IMR-90 (cell line): ENCODE results near the gene ZNF559. TPM values are rescaled to one million over a fixed set of nuclear protein-coding genes. Genes with fewer than 3 reads are reported as not detected.

Source experiments
- ATAC-seq: fragments of 200-7000 bp; cut with Tn5 transposase; 2 replicates; pipeline ENCODE4 v1.9.1; 2020; ENCODE audit warnings: low read depth, mild to moderate bottlenecking, moderate library complexity
- BruUV-seq: library from RNA; stranded (reverse); fragments of 400-500 nt; replicated peaks from 2 replicates; lab custom pipeline; 2021; lab: Mats Ljungman, UMichigan
- CTCF ChIA-PET: fragments of 300-600 bp; formaldehyde crosslinking; extraction: SDS; loops from one replicate; lab custom pipeline; 2021; ENCODE audit warnings: antibody characterized with exemption; lab: Yijun Ruan, JAX
- POLR2A ChIA-PET: fragments of 300-600 bp; sonication (Branson Sonifier 250); formaldehyde crosslinking; loops from one replicate; lab custom pipeline; 2022; ENCODE audit warnings: antibody characterized with exemption; ENCODE audit not compliant: unreplicated experiment; lab: Charles Lee
- DNase-seq: peaks from one replicate; pipeline ENCODE4 v3.0.0; 2013
- H2AFZ ChIP-seq: replicated peaks from 2 replicates; pipeline ENCODE3; 2013; ENCODE audit warnings: low read length, mild to moderate bottlenecking; ENCODE audit not compliant: poor library complexity
- H2AK5ac ChIP-seq: 2 replicates; pipeline ENCODE4 v1.6.1; 2013; ENCODE audit warnings: low read depth, low read length, inconsistent platforms
- H2AK9ac ChIP-seq: replicated peaks from 2 replicates; pipeline ENCODE3; 2013; ENCODE audit warnings: mild to moderate bottlenecking, low read depth, low read length, moderate library complexity; ENCODE audit not compliant: poor library complexity
- H2BK120ac ChIP-seq: 2 replicates; pipeline ENCODE4 v1.6.1; 2013; ENCODE audit warnings: low read depth, low read length, inconsistent platforms
- H2BK15ac ChIP-seq: 3 replicates; pipeline ENCODE4 v1.6.1; 2013; ENCODE audit warnings: low read depth, low read length, inconsistent platforms
- H2BK20ac ChIP-seq: 2 replicates; pipeline ENCODE4 v1.6.1; 2013; ENCODE audit warnings: low read depth, mild to moderate bottlenecking, inconsistent platforms, low read length, moderate library complexity
- H2BK5ac ChIP-seq: 2 replicates; pipeline ENCODE4 v1.6.1; 2013; ENCODE audit warnings: mild to moderate bottlenecking, low read depth, low read length, inconsistent platforms; ENCODE audit not compliant: poor library complexity, severe bottlenecking
- H3K14ac ChIP-seq: replicated peaks from 2 replicates; pipeline ENCODE4 v1.6.1; 2013; ENCODE audit warnings: low read depth, low read length, inconsistent platforms
- H3K18ac ChIP-seq: 2 replicates; pipeline ENCODE4 v1.6.1; 2013; ENCODE audit warnings: low read depth, low read length, control low read depth
- H3K23ac ChIP-seq: 2 replicates; pipeline ENCODE4 v1.6.1; 2013; ENCODE audit warnings: low read depth, low read length, inconsistent platforms
- H3K27ac ChIP-seq: 2 replicates; pipeline ENCODE4 v1.5.1; 2013; ENCODE audit warnings: mild to moderate bottlenecking, control low read depth, low read length; ENCODE audit not compliant: insufficient read depth
- H3K27me3 ChIP-seq: 2 replicates; pipeline ENCODE4 v1.6.1; 2013; ENCODE audit warnings: low read length; ENCODE audit not compliant: control insufficient read depth, insufficient read depth
- H3K36me3 ChIP-seq: 2 replicates; pipeline ENCODE4 v1.6.1; 2013; ENCODE audit warnings: low read length, mixed read lengths; ENCODE audit not compliant: control insufficient read depth, insufficient read depth
- H3K4ac ChIP-seq: 2 replicates; pipeline ENCODE4 v1.6.1; 2013; ENCODE audit warnings: low read depth, low read length, inconsistent platforms
- H3K4me1 ChIP-seq: 2 replicates; pipeline ENCODE4 v1.6.1; 2013; ENCODE audit warnings: low read length, mixed read lengths; ENCODE audit not compliant: control insufficient read depth, insufficient read depth
- H3K4me2 ChIP-seq: 2 replicates; pipeline ENCODE4 v1.6.1; 2013; ENCODE audit warnings: low read depth, mild to moderate bottlenecking, control low read depth, low read length, moderate library complexity
- H3K4me3 ChIP-seq: 2 replicates; pipeline ENCODE4 v1.5.1; 2013; ENCODE audit warnings: low read depth, mild to moderate bottlenecking, control low read depth, low read length, moderate library complexity; ENCODE audit not compliant: insufficient read depth
- H3K56ac ChIP-seq: 2 replicates; pipeline ENCODE4 v1.6.1; 2013; ENCODE audit warnings: low read length, inconsistent platforms; ENCODE audit not compliant: insufficient read depth; ENCODE audit errors: extremely low read depth
- H3K79me1 ChIP-seq, 2 experiments: 2 replicates each; pipeline ENCODE4 v1.6.1; 2013; ENCODE audit warnings: low read length in 2 of 2, inconsistent platforms in 1 of 2, low read depth in 1 of 2
- H3K9ac ChIP-seq: 2 replicates; pipeline ENCODE4 v1.6.1; 2013; ENCODE audit warnings: low read depth, low read length, control low read depth
- H3K9me1 ChIP-seq: 2 replicates; pipeline ENCODE4 v1.6.1; 2013; ENCODE audit warnings: low read length, inconsistent platforms; ENCODE audit not compliant: insufficient read depth
- H3K9me3 ChIP-seq: 2 replicates; pipeline ENCODE4 v1.6.1; 2013; ENCODE audit warnings: low read length; ENCODE audit not compliant: control insufficient read depth, insufficient read depth
- H4K20me1 ChIP-seq: 2 replicates; pipeline ENCODE4 v1.6.1; 2013; ENCODE audit warnings: low read length, inconsistent platforms; ENCODE audit not compliant: insufficient read depth
- H4K5ac ChIP-seq: 2 replicates; pipeline ENCODE4 v1.6.1; 2013; ENCODE audit warnings: mild to moderate bottlenecking, low read depth, low read length, control low read depth
- H4K8ac ChIP-seq, 2 experiments: 2 replicates each; pipeline ENCODE4 v1.6.1; 2013; ENCODE audit warnings: low read depth in 2 of 2, low read length in 2 of 2, control low read depth in 1 of 2, inconsistent platforms in 1 of 2
- H4K91ac ChIP-seq: 2 replicates; pipeline ENCODE4 v1.6.1; 2013; ENCODE audit warnings: low read depth, low read length, inconsistent platforms; ENCODE audit not compliant: insufficient read depth
- CEBPB ChIP-seq: IDR thresholded peaks from 2 replicates; pipeline ENCODE4 v1.6.1; 2012; ENCODE audit warnings: low read depth, low read length, improper control_type of control experiment
- MAFK ChIP-seq: IDR thresholded peaks from 2 replicates; pipeline ENCODE4 v1.6.1; 2012; ENCODE audit warnings: low read depth, low read length, improper control_type of control experiment
- MAZ ChIP-seq: IDR thresholded peaks from 2 replicates; pipeline ENCODE4 v1.6.1; 2012; ENCODE audit warnings: low read depth, mild to moderate bottlenecking, low read length, improper control_type of control experiment, moderate library complexity, borderline replicate concordance
- MXI1 ChIP-seq: IDR thresholded peaks from 2 replicates; pipeline ENCODE4 v1.6.1; 2012; ENCODE audit warnings: low read depth, mild to moderate bottlenecking, low read length, moderate library complexity, borderline replicate concordance
- POLR2A ChIP-seq: IDR thresholded peaks from 2 replicates; pipeline ENCODE4 v1.6.1; 2012; ENCODE audit warnings: mild to moderate bottlenecking, low read depth, low read length
- RFX5 ChIP-seq: IDR thresholded peaks from 2 replicates; pipeline ENCODE4 v1.8.0; 2012; ENCODE audit warnings: low read depth, mild to moderate bottlenecking, low read length, moderate library complexity
- WGBS, 2 experiments: methylation state at CpG; one replicate each; pipeline versions ENCODE4 v1.1.5 to v1.1.7; 2013; ENCODE audit warnings: missing lambda C conversion rate in 2 of 2; ENCODE audit not compliant: insufficient read length in 1 of 2; ENCODE audit errors: extremely low coverage in 2 of 2; 5-methylcytosine and 5-hydroxymethylcytosine counted together
- dilution Hi-C: fragments of 300-500 bp; cut with HindIII; formaldehyde crosslinking; loops from one replicate; pipeline ENCODE4 v1.14.3; 2018; ENCODE audit warnings: low sequenced_read_pairs; ENCODE audit not compliant: unreplicated experiment
- in situ Hi-C: fragments of 300-500 bp; cut with MboI; formaldehyde crosslinking; loops from 3 replicates; pipeline ENCODE4 v1.14.3; 2019; ENCODE audit warnings: low sequenced_read_pairs, inconsistent platforms, mixed read lengths
- intact Hi-C: fragments of 100-400 bp; cut with micrococcal nuclease; formaldehyde crosslinking; loops from 2 replicates; pipeline ENCODE4 v1.10.0; 2022
- polyA plus RNA-seq, 3 experiments: library from polyadenylated mRNA; depleted of rRNA; stranded (reverse); fragments of >200 nt; gene quantifications; 2 replicates each; pipeline ENCODE4 v1.2.3, GENCODE V29; 2012; ENCODE audit warnings: low replicate concordance in 1 of 3
- total RNA-seq: library from RNA; depleted of rRNA; stranded (reverse); fragments of >200 nt; gene quantifications from 2 replicates; pipeline ENCODE4 v1.2.3, GENCODE V29; 2012
- TF ChIP-seq, protein P1 (sequence below): conservative IDR thresholded peaks from 2 replicates; pipeline ENCODE4 v1.5.1; 2012; ENCODE audit warnings: mild to moderate bottlenecking, low read depth, low read length, improper control_type of control experiment
- TF ChIP-seq, protein P2 (sequence below): fragments of 150-350 bp; IDR thresholded peaks from 2 replicates; pipeline ENCODE4 v1.6.1; 2017; ENCODE audit warnings: mild to moderate bottlenecking, antibody characterized with exemption, low read length, low read depth

The ZNF559 gene
- total and polyA plus RNA-seq, 2 of the 4 experiments (the other 2 are of a cell fraction): 8.8 to 9.9 TPM

DNA sequence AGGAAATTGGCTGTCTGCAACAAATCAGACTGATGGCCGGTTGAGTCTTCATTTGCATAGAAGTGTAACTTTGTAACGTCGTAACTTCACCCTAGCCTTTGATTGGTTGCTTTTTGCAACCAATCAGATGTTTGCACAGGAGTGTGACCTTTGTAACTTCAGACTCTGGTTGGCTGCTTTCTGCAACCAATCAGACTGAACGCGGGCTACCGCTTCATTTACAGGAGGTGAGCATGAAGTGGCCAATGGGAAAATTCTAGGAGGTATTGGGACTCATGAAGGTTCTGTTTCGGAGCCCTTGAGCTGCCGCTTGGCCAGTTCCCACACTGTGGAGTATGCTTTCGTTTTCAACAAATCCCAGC lies 441 bp upstream of the ZNF559 start:
- Histone ChIP-seq H4K91ac (no peak overlapping the region; the same call in 1 of the 2 replicates), H4K5ac (peak overlapping the region; percentile 44), H3K23ac (no peak overlapping the region), H4K8ac (peak overlapping the region; percentile 74 to 91), H3K27me3 (no peaks in the 10 kb centered on the region), H2AK5ac (no peak overlapping the region), H2BK5ac (peak overlapping the region; percentile 36), H3K4me3 (peak overlapping the region; percentile 66), H3K27ac (peak overlapping the region; percentile 7; the same call in 1 of the 2 replicates), H4K20me1 (no peaks in the 10 kb centered on the region), H3K9me3 (peaks cover 17% of the 10 kb centered on the region), H2AFZ (peak overlapping the region; percentile 100), H3K79me1 (peaks cover 5 to 7% of the 10 kb centered on the region in 2 experiments; a peak in 3 of 4 replicates), H3K36me3 (peaks cover 2% of the 10 kb centered on the region; the same call in 1 of the 2 replicates), H3K4ac (peak overlapping the region; percentile 75), H3K4me1 (0 out of 2 replicates have a peak, but pooled peaks cover 2% of the 10 kb centered on the region), H3K4me2 (peak overlapping the region; percentile 63), H2BK15ac (no peak overlapping the region), H2BK20ac (no peak overlapping the region), H2BK120ac (0 out of 2 replicates have a peak overlapping the region, but pooled peaks have one; percentile 8), H3K18ac (no peak overlapping the region), H3K56ac (0 out of 2 replicates have a peak overlapping the region, but pooled peaks have one; percentile 5), H2AK9ac (peak overlapping the region; percentile 87), H3K14ac (peak overlapping the region; percentile 84), H3K9ac (peak overlapping the region; percentile 34), H3K9me1 (no peaks in the 10 kb centered on the region)
- POLR2A ChIA-PET: no interaction called here
- WGBS, 2 experiments: 25% methylated on average over 3 of the region's 9 CpGs; no CpG with 5 or more reads in 1 of the 2 experiments
- BruUV-seq: no TSS peak
- DNase-seq: peak; percentile 75
- TF ChIP-seq, protein P1, sequence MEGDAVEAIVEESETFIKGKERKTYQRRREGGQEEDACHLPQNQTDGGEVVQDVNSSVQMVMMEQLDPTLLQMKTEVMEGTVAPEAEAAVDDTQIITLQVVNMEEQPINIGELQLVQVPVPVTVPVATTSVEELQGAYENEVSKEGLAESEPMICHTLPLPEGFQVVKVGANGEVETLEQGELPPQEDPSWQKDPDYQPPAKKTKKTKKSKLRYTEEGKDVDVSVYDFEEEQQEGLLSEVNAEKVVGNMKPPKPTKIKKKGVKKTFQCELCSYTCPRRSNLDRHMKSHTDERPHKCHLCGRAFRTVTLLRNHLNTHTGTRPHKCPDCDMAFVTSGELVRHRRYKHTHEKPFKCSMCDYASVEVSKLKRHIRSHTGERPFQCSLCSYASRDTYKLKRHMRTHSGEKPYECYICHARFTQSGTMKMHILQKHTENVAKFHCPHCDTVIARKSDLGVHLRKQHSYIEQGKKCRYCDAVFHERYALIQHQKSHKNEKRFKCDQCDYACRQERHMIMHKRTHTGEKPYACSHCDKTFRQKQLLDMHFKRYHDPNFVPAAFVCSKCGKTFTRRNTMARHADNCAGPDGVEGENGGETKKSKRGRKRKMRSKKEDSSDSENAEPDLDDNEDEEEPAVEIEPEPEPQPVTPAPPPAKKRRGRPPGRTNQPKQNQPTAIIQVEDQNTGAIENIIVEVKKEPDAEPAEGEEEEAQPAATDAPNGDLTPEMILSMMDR: no peak
- TF ChIP-seq MAZ (no peak), POLR2A (no peak), CEBPB (no peak), RFX5 (no peak), MAFK (no peak), MXI1 (no peak)
- TF ChIP-seq, protein P2, sequence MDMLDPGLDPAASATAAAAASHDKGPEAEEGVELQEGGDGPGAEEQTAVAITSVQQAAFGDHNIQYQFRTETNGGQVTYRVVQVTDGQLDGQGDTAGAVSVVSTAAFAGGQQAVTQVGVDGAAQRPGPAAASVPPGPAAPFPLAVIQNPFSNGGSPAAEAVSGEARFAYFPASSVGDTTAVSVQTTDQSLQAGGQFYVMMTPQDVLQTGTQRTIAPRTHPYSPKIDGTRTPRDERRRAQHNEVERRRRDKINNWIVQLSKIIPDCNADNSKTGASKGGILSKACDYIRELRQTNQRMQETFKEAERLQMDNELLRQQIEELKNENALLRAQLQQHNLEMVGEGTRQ: no peak
- intact Hi-C loops: no loop called here
- dilution Hi-C loops: no loop called here
- CTCF ChIA-PET: no interaction called here
- in situ Hi-C loops: loop anchor here (10.0 kb wide), 1 partner anchor 471 kb away; no protein-coding TSS in a partner anchor
- peak; percentile 55 for ATAC-seq
